Ishikawa (cell line): ENCODE measurements around the gene OR6K6.

Experiments
- CEBPB ChIP-seq: IDR thresholded peaks from 2 replicates; pipeline ENCODE4 v1.6.1; 2012
- EP300 ChIP-seq: IDR thresholded peaks from 2 replicates; pipeline ENCODE4 v1.6.1; 2012; ENCODE audit warnings: borderline replicate concordance
- FOXM1 ChIP-seq: IDR thresholded peaks from 2 replicates; pipeline ENCODE4 v1.6.1; 2012; ENCODE audit warnings: low read depth, borderline replicate concordance
- NFIC ChIP-seq: IDR thresholded peaks from 2 replicates; pipeline ENCODE4 v1.6.1; 2012
- RAD21 ChIP-seq: IDR thresholded peaks from 2 replicates; pipeline ENCODE4 v1.6.1; 2012; ENCODE audit warnings: low read depth
- ZBTB7A ChIP-seq: IDR thresholded peaks from 2 replicates; pipeline ENCODE4 v1.6.1; 2012; ENCODE audit warnings: low read depth
- TF ChIP-seq, protein P1 (sequence below): IDR thresholded peaks from 2 replicates; pipeline ENCODE4 v1.6.1; 2012

DNA sequence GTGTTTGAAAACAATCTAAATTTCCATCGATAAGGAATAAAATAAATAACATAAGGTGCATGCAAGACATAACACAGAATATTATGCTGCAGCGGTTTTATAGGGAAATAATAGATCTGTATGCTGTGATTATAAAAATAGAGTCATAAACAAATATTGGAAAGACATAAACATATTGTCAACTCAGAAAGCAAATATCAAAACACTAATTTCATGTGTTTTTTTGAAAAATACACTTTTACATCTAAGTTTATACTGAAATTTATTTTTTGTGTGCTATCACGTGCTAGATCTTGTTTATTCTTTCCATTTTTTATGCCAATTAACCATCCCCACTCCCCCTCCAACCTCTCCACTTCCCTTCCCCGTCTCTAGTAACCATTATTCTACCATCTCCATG lies 43.4 kb upstream of the OR6K6 start:
- no peak for TF ChIP-seq FOXM1
- no peak for TF ChIP-seq CEBPB
- TF ChIP-seq ZBTB7A: no peak
- TF ChIP-seq, protein P1, sequence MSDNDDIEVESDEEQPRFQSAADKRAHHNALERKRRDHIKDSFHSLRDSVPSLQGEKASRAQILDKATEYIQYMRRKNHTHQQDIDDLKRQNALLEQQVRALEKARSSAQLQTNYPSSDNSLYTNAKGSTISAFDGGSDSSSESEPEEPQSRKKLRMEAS: no peak
- no peak for TF ChIP-seq EP300
- no peak for TF ChIP-seq RAD21
- TF ChIP-seq NFIC: no peak
